Testis (tissue), 3 donors: Measurements from ENCODE around the gene KCNK2. TPM values are rescaled to one million over a fixed set of nuclear protein-coding genes. Genes with fewer than 3 reads are reported as not detected.

Experiments
- DNase-seq: peaks from one replicate; pipeline ENCODE4 v3.0.0-alpha.2; 2019
- H3K27ac ChIP-seq, 2 donors: fragments of 200-600 bp; sonication (generic); one replicate each; pipeline ENCODE4 v1.5.1; 2019
- H3K27me3 ChIP-seq: fragments of 200-600 bp; sonication (generic); one replicate; pipeline ENCODE4 v1.5.1; 2019
- H3K36me3 ChIP-seq: fragments of 200-600 bp; sonication (generic); one replicate; pipeline ENCODE4 v1.5.1; 2017; ENCODE audit warnings: low read depth; ENCODE audit errors: missing control alignments
- H3K4me1 ChIP-seq: fragments of 200-600 bp; sonication (generic); one replicate; pipeline ENCODE4 v1.5.1; 2019
- H3K4me3 ChIP-seq, 2 donors: fragments of 200-600 bp; sonication (generic); one replicate each; pipeline ENCODE4 v1.5.1; 2017 to 2019
- H3K9me3 ChIP-seq: fragments of 200-600 bp; sonication (generic); one replicate; pipeline ENCODE4 v1.5.1; 2017
- CTCF ChIP-seq, 3 experiments: fragments of 450-650 bp in 2 of 3; fragments of 200-600 bp in 1 of 3; sonication (generic) in 1 of 3; IDR thresholded peaks; one replicate each; pipeline ENCODE4 v1.5.1; 2016 to 2019; ENCODE audit warnings: antibody characterized with exemption in 3 of 3, mild to moderate bottlenecking in 2 of 3, moderate library complexity in 1 of 3
- POLR2A ChIP-seq: fragments of 450-650 bp; IDR thresholded peaks from one replicate; pipeline ENCODE4 v1.6.1; 2017; ENCODE audit warnings: antibody characterized with exemption, mild to moderate bottlenecking, moderate library complexity
- WGBS, 2 donors: methylation state at CpG; one replicate each; pipeline ENCODE4 v1.1.5; 2018; 5-methylcytosine and 5-hydroxymethylcytosine counted together
- intact Hi-C: fragments of 100-400 bp; cut with DNase I; formaldehyde crosslinking; loops from one replicate; pipeline ENCODE4 v1.15.1; 2023; ENCODE audit warnings: low total_unique reads
- polyA plus RNA-seq: library from polyadenylated mRNA; stranded (reverse); fragments of 350-450 nt; fragmentation: Illumina TruSeq; extraction: RNeasy Lipid Tissue Mini Kit (QIAGEN cat#74804); gene quantifications from one replicate; pipeline ENCODE4 v1.2.3, GENCODE V29; 2014; ENCODE audit warnings: low read depth, low replicate concordance; ENCODE audit not compliant: insufficient read depth
- total RNA-seq, 2 donors: library from RNA; depleted of rRNA; stranded (reverse); fragments of >200 nt; gene quantifications; one replicate each; pipeline ENCODE4 v1.2.3, GENCODE V29; 2016

Gene KCNK2
- total and polyA plus RNA-seq, 3 donors from 2014 or later = 0.71 to 1.4 (median 0.92) TPM

GRCh38 chr1:215219372-215219771 is 136.8 kb downstream of the KCNK2 start:
- intact Hi-C loops = no loop called here
- no peaks in the 10 kb centered on the region for H3K36me3 ChIP-seq
- no peak overlapping the region for H3K4me3 ChIP-seq
- no peaks in the 10 kb centered on the region for H3K27me3 ChIP-seq
- no peak overlapping the region for H3K27ac ChIP-seq
- H3K9me3 ChIP-seq = no peaks in the 10 kb centered on the region
- TF ChIP-seq POLR2A (no peak), CTCF (IDR thresholded peaks at IDR 0.05) (no peak)
- H3K4me1 ChIP-seq = no peaks in the 10 kb centered on the region
- DNase-seq = no peak

- no peaks in the 10 kb centered on the region for H3K36me3 ChIP-seq
- WGBS, 2 donors = 89 to 95% methylated on average over 4 of the region's 4 CpGs
- no peak for TF ChIP-seq CTCF (IDR thresholded peaks at IDR 0.05)
- TF ChIP-seq POLR2A = no peak
- no peak overlapping the region for H3K27ac ChIP-seq
- no peak for DNase-seq
- intact Hi-C loops = no loop called here
- H3K4me1 ChIP-seq = no peaks in the 10 kb centered on the region
- H3K4me3 ChIP-seq = no peak overlapping the region
- no peaks in the 10 kb centered on the region for H3K27me3 ChIP-seq
- no peaks in the 10 kb centered on the region for H3K9me3 ChIP-seq
Observed at GRCh38 chr1:215220346-215220745, 137.8 kb downstream of the KCNK2 start.

GRCh38 chr1:215226757-215227156 is 144.2 kb downstream of the KCNK2 start:
- no peak for DNase-seq
- no peaks in the 10 kb centered on the region for H3K9me3 ChIP-seq
- no peak for TF ChIP-seq CTCF (IDR thresholded peaks at IDR 0.05)
- no peak for TF ChIP-seq POLR2A
- intact Hi-C loops = no loop called here
- no peak overlapping the region for H3K4me3 ChIP-seq
- no peak overlapping the region for H3K27ac ChIP-seq
- no peaks in the 10 kb centered on the region for H3K27me3 ChIP-seq
- no peaks in the 10 kb centered on the region for H3K36me3 ChIP-seq
- no peaks in the 10 kb centered on the region for H3K4me1 ChIP-seq
- WGBS, 2 donors = 82 to 83% methylated on average over 2 of the region's 2 CpGs

GRCh38 chr1:215228193-215228592 is 145.7 kb downstream of the KCNK2 start:
- 59 to 74% methylated on average over 6 of the region's 6 CpGs for WGBS, 2 donors
- intact Hi-C loops = no loop called here

More at GRCh38 chr1:215228193-215228592, 145.7 kb downstream of the KCNK2 start:
- TF ChIP-seq CTCF (IDR thresholded peaks at IDR 0.05) = no peak
- TF ChIP-seq POLR2A = no peak
- no peak for DNase-seq
- no peaks in the 10 kb centered on the region for H3K27me3 ChIP-seq
- no peak overlapping the region for H3K4me3 ChIP-seq
- H3K36me3 ChIP-seq = no peaks in the 10 kb centered on the region
- H3K4me1 ChIP-seq = no peaks in the 10 kb centered on the region
- H3K9me3 ChIP-seq = no peaks in the 10 kb centered on the region
- no peak overlapping the region for H3K27ac ChIP-seq
